Thyroid gland (tissue), 4 donors: ENCODE results near the gene S1PR5.

Source experiments
- POLR2A ChIP-seq, 2 donors: fragments of 450-650 bp; IDR thresholded peaks; one replicate each; pipeline ENCODE4 v1.6.1; 2017; ENCODE audit warnings: antibody characterized with exemption in 2 of 2, mild to moderate bottlenecking in 2 of 2, moderate library complexity in 1 of 2
- TF ChIP-seq, protein P1 (sequence below), 6 experiments: fragments of 200-600 bp in 3 of 6; fragments of 450-650 bp in 3 of 6; sonication (generic) in 3 of 6; IDR thresholded peaks; one replicate each; pipeline ENCODE4 v1.5.1; 2016 to 2019; ENCODE audit warnings: antibody characterized with exemption in 6 of 6, mild to moderate bottlenecking in 2 of 6, inconsistent platforms in 1 of 6, moderate library complexity in 1 of 6

DNA sequence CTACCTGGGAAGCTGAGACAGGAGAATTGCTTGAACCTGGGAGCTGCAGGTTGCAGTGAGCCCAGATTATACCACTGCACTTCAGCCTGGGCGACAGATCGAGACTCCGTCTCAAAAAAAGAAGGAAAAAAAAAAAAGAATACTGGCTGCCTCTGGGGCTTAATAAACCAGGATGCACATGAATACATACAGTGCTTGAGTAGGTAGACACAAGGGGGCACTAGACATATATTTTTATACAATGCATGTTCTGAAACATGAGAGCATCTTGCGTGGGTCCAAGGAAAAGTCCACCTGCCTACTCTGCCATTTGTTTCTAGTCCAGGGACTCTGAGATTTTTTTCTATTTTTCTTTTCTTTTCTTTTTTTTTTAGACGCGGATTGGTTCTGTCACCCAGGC is 45.3 kb downstream of the S1PR5 start:
- TF ChIP-seq POLR2A (IDR thresholded peaks at IDR 0.05), result no peak
- TF ChIP-seq, protein P1, sequence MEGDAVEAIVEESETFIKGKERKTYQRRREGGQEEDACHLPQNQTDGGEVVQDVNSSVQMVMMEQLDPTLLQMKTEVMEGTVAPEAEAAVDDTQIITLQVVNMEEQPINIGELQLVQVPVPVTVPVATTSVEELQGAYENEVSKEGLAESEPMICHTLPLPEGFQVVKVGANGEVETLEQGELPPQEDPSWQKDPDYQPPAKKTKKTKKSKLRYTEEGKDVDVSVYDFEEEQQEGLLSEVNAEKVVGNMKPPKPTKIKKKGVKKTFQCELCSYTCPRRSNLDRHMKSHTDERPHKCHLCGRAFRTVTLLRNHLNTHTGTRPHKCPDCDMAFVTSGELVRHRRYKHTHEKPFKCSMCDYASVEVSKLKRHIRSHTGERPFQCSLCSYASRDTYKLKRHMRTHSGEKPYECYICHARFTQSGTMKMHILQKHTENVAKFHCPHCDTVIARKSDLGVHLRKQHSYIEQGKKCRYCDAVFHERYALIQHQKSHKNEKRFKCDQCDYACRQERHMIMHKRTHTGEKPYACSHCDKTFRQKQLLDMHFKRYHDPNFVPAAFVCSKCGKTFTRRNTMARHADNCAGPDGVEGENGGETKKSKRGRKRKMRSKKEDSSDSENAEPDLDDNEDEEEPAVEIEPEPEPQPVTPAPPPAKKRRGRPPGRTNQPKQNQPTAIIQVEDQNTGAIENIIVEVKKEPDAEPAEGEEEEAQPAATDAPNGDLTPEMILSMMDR (IDR thresholded peaks at IDR 0.05), result peak in 1 of 6 experiments; percentile 15
